Measurements from ENCODE around the gene RCC1.
"Not testable (repeated sequence)": the region's sequence is repeated elsewhere in the genome, so short reads cannot be mapped to it uniquely, and the experiment has no call there.

Gene RCC1

GRCh38 chr1:28518000-28518744 is 12.3 kb downstream of the RCC1 start:
- DNase-seq (ENCODE audit: extremely low spot score): peak; percentile 96
- ChIA-PET CTCF (interaction anchor here (0.5 to 0.8 kb wide), 2 partner anchors 14 to 24 kb away, joined by 3 to 4 read pairs; no protein-coding TSS in a partner anchor), POLR2A (interaction anchor here (0.9 to 6.2 kb wide), 3 partner anchors 10 to 103 kb away, joined by 4 to 37 read pairs (median 7); partner anchors contain the start of gene RCC1)
- TF ChIP-seq LEF1 (IDR thresholded peaks at IDR 0.05; ENCODE audit: borderline replicate concordance): peak; percentile 82; the same call in 1 of the 2 replicates
- TF ChIP-seq TARDBP (IDR thresholded peaks at IDR 0.05): no peak
- TF ChIP-seq SP1 (IDR thresholded peaks at IDR 0.05): no peak
- TF ChIP-seq HDGF (IDR thresholded peaks at IDR 0.05; ENCODE audit: borderline replicate concordance): peak; percentile 88; the same call in 1 of the 2 replicates
- peak; percentile 42; the same call in 1 of the 2 replicates for TF ChIP-seq ELF4 (IDR thresholded peaks at IDR 0.05)
- TF ChIP-seq, protein P1, sequence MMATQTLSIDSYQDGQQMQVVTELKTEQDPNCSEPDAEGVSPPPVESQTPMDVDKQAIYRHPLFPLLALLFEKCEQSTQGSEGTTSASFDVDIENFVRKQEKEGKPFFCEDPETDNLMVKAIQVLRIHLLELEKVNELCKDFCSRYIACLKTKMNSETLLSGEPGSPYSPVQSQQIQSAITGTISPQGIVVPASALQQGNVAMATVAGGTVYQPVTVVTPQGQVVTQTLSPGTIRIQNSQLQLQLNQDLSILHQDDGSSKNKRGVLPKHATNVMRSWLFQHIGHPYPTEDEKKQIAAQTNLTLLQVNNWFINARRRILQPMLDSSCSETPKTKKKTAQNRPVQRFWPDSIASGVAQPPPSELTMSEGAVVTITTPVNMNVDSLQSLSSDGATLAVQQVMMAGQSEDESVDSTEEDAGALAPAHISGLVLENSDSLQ (IDR thresholded peaks at IDR 0.05): no peak

DNA sequence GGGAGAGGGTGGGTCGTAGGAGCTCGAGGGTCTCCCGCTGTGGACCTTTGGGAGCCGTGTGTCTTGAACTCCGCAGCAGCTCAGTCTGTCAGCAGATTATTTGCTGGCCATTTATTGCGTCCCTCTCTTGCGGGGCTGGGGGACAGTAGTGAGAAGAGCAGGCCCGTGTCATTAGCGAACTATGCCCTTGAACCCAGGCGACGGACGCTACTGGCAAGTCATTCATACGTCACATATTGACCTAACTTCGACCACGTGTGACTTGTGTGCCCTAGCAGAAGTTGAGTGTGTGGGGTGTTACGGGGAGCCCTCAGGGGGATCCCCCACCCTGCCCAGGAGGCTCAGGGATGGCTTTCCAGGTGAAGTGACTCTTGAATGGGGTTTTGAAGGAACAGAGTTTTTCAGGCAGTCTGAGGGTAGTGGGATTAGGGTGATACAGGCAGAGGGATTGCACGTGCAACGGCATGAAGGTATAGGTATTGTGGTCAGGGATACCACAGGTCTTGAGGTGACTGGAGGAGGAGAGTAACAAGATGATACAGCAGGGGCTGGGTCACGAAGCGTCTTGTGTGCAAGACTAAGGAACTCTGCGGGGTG is 13.0 kb downstream of the RCC1 start:
- ChIA-PET POLR2A (interaction anchor here (0.9 to 6.2 kb wide), 3 partner anchors 11 to 104 kb away, joined by 4 to 37 read pairs (median 7); partner anchors contain the start of gene RCC1), CTCF (interaction anchor here (0.8 kb wide), 1 partner anchor 24 kb away, joined by 4 read pairs; no protein-coding TSS in a partner anchor)
- no peak for DNase-seq (ENCODE audit: extremely low spot score)
- TF ChIP-seq LEF1 (IDR thresholded peaks at IDR 0.05; ENCODE audit: borderline replicate concordance) (no peak), ELF4 (IDR thresholded peaks at IDR 0.05) (no peak), FOXA1 (IDR thresholded peaks at IDR 0.05) (no peak), HDGF (IDR thresholded peaks at IDR 0.05; ENCODE audit: borderline replicate concordance) (peak; percentile 79; the same call in 1 of the 2 replicates), SP1 (IDR thresholded peaks at IDR 0.05) (no peak), NFRKB (IDR thresholded peaks at IDR 0.05) (no peak), ARNT (IDR thresholded peaks at IDR 0.05) (no peak), BHLHE40 (IDR thresholded peaks at IDR 0.05; ENCODE audit: borderline replicate concordance) (no peak), SUZ12 (IDR thresholded peaks at IDR 0.05) (no peak), ZNF384 (IDR thresholded peaks at IDR 0.05) (no peak), L3MBTL2 (conservative IDR thresholded peaks at IDR 0.05) (peak; percentile 85), CTBP1 (IDR thresholded peaks at IDR 0.05; ENCODE audit: borderline replicate concordance) (no peak)
- TF ChIP-seq, protein P1 (IDR thresholded peaks at IDR 0.05): no peak

DNA sequence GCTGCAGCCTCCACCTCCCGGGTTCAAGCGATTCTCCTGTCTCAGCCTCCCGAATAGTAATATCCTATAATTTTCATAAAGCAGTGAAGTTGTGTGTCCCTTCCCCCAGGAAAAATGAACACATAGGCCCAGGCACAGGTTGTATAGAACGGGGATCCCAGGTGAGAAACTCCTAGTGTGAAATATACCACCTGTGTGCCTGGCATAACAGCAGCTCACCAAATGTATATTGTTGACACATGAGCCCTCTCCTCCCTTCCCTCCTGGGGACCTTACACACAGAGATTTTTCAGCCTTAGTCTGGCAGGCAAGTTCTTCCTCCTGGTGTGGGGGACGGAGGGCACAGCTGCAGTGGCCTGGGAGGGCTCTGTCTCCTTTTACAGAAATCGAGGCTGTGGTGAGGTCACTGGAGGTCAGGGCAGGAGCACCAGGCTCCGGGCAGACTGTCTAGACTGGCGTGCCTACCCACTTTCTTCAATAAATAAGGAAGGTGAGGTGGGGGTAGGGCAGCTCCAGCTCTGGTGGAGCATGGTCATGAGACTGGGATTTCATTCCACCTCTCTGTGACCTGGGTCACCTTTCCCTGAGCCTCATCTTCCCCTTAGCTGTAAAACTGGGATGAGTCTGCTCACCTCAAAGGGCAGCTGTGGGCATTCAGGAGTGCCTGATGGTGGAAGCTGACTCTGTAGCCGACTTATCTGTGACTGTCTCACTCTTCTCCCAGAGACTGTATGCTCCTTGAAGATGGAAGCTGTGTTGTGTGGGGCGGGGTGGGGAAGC is 14.3 kb downstream of the RCC1 start:
- TF ChIP-seq ELF4 (IDR thresholded peaks at IDR 0.05) (no peak), CTBP1 (IDR thresholded peaks at IDR 0.05; ENCODE audit: borderline replicate concordance) (no peak), ZNF384 (IDR thresholded peaks at IDR 0.05) (no peak), ARNT (IDR thresholded peaks at IDR 0.05) (no peak)
- TF ChIP-seq, protein P1 (IDR thresholded peaks at IDR 0.05): no peak
- CTCF ChIA-PET: interaction anchor here (0.5 kb wide), 1 partner anchor 44 kb away, joined by 4 read pairs; no protein-coding TSS in a partner anchor
- POLR2A ChIA-PET: interaction anchor here (1.0 to 6.2 kb wide), 3 partner anchors 12 to 217 kb away, joined by 3 to 37 read pairs (median 19); partner anchors contain the start of genes RCC1 and YTHDF2
- no peak for DNase-seq (ENCODE audit: extremely low spot score)

GRCh38 chr1:28520796-28521195 is 15.0 kb downstream of the RCC1 start:
- DNase-seq (ENCODE audit: extremely low spot score); CTCF ChIA-PET: not testable (repeated sequence)
- POLR2A ChIA-PET: interaction anchor here (3.5 to 6.2 kb wide), 2 partner anchors 13 to 60 kb away, joined by 19 to 37 read pairs; partner anchors contain the start of gene RCC1

GRCh38 chr1:28521502-28522164 is 15.8 kb downstream of the RCC1 start:
- TF ChIP-seq BHLHE40 (IDR thresholded peaks at IDR 0.05; ENCODE audit: borderline replicate concordance) (no peak), TARDBP (IDR thresholded peaks at IDR 0.05) (no peak), ARNT (IDR thresholded peaks at IDR 0.05) (no peak), CTBP1 (IDR thresholded peaks at IDR 0.05; ENCODE audit: borderline replicate concordance) (no peak)
- ChIA-PET POLR2A (interaction anchor here (0.7 to 3.5 kb wide), 3 partner anchors 12 to 180 kb away, joined by 3 to 19 read pairs (median 3); no protein-coding TSS in a partner anchor), CTCF (no interaction called here)
- DNase-seq (ENCODE audit: extremely low spot score): no peak

- DNase-seq (ENCODE audit: extremely low spot score); CTCF ChIA-PET: not testable (repeated sequence)
- POLR2A ChIA-PET: interaction anchor here (0.6 to 3.5 kb wide), 4 partner anchors 12 to 179 kb away, joined by 3 to 19 read pairs (median 4); no protein-coding TSS in a partner anchor
These were observed 16.7 kb downstream of the RCC1 start for GRCh38 chr1:28522537-28522936.

DNA sequence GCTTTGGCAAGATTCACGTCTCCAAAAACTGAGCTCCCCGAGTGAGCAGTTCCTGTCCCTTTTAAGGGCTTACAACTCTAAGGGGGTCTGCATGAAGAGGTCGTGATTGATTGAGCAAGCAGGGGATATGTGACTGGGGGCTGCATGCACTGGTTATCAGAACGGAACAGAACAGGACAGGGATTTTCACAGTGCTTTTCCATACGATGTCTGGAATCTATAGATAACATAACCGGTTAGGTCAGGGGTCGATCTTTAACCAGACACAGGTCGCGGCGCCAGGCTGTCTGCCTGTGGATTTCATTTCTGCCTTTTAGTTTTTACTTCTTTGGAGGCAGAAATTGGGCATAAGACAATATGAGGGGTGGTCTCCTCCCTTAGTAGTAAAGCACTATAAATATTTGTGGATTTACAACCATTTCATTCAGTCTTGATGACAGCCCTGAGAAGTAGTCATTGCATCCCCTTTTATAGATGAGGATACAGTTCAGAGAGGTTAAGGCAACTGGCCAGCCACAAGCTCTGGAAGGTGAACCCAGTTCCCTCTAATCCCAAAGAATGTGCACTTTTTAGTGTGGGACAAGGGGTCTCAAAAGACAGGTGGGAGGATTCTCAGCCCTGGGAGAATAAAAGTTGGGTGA is 19.3 kb downstream of the RCC1 start:
- CTCF ChIA-PET: interaction anchor here (0.6 to 0.9 kb wide), 2 partner anchors 28 to 92 kb away, joined by 3 to 4 read pairs; no protein-coding TSS in a partner anchor
- POLR2A ChIA-PET: interaction anchor here (0.8 kb wide), 1 partner anchor 56 kb away, joined by 4 read pairs; no protein-coding TSS in a partner anchor
- not testable (repeated sequence) for DNase-seq (ENCODE audit: extremely low spot score)

Measured in HEK293T (cell line).